ENCODE measurements around the gene JUN.
A peak's percentile ranks its signal among the peaks of the same experiment; 100 is the strongest.

JUN gene

GRCh38 chr1:58782178-58783089 lies 1.4 kb downstream of the JUN start:
- peak; percentile 41 to 79 for DNase-seq

- DNase-seq, result peak in 1 of 2 experiments; percentile 72
Measured at GRCh38 chr1:58781541-58782177, 2.2 kb downstream of the JUN start.

GRCh38 chr1:58780836-58781452 lies 2.9 kb downstream of the JUN start:
- no peak for DNase-seq

- no peak for DNase-seq
Measured at GRCh38 chr1:58780411-58780810, 3.4 kb downstream of the JUN start.

- DNase-seq, result peak in 1 of 2 experiments; percentile 30
Measured at GRCh38 chr1:58779801-58780382, 4.0 kb downstream of the JUN start.

GRCh38 chr1:58779059-58779754 lies 4.6 kb downstream of the JUN start:
- DNase-seq, result peak in 1 of 2 experiments; percentile 24

GRCh38 chr1:58778385-58779000 lies 5.4 kb downstream of the JUN start:
- no peak for DNase-seq

GRCh38 chr1:58774027-58774426 lies 9.8 kb downstream of the JUN start:
- DNase-seq, result no peak

- no peak for DNase-seq
Measured at GRCh38 chr1:58773406-58773840, 10.4 kb downstream of the JUN start.

GRCh38 chr1:58769809-58770320 lies 14.0 kb downstream of the JUN start:
- DNase-seq, result no peak

GRCh38 chr1:58768971-58769808 lies 14.7 kb downstream of the JUN start:
- DNase-seq, result peak; percentile 12 to 52

GRCh38 chr1:58768191-58768731 lies 15.6 kb downstream of the JUN start:
- DNase-seq, result no peak

GRCh38 chr1:58767143-58767542 lies 16.7 kb downstream of the JUN start:
- no peak for DNase-seq

GRCh38 chr1:58765441-58765840 lies 18.4 kb downstream of the JUN start:
- no peak for DNase-seq

GRCh38 chr1:58765006-58765405 lies 18.8 kb downstream of the JUN start:
- DNase-seq, result no peak

GRCh38 chr1:58764294-58764978 lies 19.4 kb downstream of the JUN start:
- no peak for DNase-seq

GRCh38 chr1:58763214-58763613 lies 20.6 kb downstream of the JUN start:
- no peak for DNase-seq

GRCh38 chr1:58762806-58763205 lies 21.0 kb downstream of the JUN start:
- no peak for DNase-seq

- peak in 1 of 2 experiments; percentile 5 for DNase-seq
Measured at GRCh38 chr1:58755468-58755872, 28.4 kb downstream of the JUN start.
